ENCODE results near the gene GLI1.
"Not testable (repeated sequence)": the region's sequence is repeated elsewhere in the genome, so short reads cannot be mapped to it uniquely, and the experiment has no call there.

GLI1 gene

DNA sequence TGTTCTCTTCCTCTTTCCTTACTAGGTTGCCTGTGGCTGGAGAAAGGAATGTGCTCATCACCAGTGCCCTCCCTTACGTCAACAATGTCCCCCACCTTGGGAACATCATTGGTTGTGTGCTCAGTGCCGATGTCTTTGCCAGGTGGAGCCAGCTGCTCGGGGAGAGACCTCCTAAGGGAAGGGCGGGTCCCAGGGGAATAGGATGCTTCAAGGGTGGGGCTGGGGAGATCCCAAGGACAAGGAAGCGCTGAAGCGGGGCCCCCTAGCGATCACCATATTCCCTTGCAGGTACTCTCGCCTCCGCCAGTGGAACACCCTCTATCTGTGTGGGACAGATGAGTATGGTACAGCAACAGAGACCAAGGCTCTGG lies 38.5 kb downstream of the GLI1 start:
- DNase-seq (ENCODE audit: low read depth): no peak

DNA sequence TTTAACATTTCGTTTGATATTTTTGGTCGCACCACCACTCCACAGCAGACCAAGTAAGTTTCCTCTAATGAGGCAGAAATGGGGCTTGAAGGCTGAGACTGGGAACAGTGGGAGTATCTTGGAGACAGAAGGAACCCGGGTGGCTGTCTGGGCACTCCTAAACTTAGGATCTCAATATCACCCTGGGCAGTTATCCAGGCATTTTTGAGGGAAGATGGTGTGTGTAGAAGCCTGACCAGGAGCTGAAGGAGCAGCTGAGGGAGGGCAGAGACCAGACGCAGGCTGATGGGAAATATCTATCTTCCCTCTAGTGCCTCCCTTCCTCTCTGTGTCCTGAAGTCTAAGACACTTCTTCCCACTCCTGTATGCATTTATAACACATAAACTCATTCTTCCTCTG lies 39.0 kb downstream of the GLI1 start:
- no peak for DNase-seq (ENCODE audit: low read depth)

DNA sequence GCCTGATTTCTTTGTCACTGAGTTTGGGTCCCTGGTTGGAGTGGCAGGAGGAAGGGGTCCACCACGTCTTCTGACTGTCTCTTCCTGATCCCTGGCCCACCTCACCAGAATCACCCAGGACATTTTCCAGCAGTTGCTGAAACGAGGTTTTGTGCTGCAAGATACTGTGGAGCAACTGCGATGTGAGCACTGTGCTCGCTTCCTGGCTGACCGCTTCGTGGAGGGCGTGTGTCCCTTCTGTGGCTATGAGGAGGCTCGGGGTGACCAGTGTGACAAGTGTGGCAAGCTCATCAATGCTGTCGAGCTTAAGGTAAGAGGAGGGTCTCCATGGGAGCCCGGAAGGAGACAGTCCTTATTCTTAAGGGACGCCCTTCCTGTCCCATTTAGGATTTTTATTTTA lies 40.6 kb downstream of the GLI1 start:
- no peak for DNase-seq (ENCODE audit: low read depth)

DNA sequence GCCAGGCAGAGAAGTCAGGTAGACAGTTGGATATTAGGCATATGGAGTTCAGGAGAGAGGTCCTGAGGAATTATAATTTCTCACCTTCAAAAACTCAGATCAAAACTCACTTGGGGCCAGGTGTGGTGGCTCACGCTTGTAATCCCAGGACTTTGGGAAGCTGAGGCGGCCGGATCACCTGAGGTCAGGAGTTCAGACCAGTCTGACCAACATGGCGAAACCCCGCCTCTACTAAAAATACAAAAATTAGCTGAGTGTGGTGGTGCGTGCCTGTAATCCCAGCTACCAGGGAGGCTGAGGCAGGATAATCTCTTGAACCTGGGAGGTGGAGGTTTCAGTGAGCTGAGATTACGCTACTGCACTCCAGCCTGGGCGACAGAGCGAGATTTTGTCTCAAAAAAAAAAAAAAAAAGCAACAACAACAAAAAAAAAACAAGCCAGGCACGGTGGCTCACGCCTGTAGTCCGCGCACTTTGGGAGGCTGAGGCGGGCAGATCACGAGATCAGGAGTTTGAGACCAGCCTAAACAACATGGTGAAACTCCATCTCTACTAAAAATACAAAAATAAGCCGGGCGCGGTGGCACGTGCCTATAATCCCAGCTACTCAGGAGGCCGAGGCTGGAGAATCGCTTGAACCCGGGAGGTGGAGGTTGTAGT lies 42.9 kb downstream of the GLI1 start:
- not testable (repeated sequence) for DNase-seq (ENCODE audit: low read depth)

DNA sequence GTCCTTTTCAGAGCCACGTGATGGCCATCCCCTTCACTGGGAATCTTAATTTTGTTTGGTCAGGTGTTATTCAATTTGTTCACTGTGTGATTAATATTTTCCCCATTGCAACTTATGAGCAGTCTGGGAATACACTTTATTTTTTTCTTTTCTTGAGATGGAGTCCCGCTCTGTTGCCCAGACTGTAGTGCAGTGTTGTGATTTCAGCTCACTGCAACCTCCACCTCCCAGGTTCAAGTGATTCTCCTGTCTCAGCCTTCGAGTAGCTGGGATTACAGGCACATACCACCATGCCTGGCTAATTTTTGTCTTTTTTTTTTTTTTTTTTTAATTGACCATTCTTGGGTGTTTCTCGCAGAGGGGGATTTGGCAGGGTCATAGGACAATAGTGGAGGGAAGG lies 47.0 kb downstream of the GLI1 start:
- DNase-seq (ENCODE audit: low read depth): not testable (repeated sequence)

DNA sequence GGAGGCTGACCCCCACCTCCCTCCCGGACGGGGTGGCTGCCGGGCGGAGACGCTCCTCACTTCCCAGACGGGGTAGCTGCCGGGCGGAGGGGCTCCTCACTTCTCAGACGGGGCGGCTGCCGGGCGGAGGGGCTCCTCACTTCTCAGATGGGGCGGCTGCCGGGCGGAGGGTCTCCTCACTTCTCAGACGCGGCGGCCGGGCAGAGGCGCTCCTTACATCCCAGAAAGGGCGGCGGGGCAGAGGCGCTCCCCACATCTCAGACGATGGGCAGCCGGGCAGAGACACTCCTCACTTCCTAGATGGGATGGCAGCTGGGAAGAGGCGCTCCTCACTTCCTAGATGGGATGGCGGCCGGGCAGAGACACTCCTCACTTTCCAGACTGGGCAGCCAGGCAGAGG lies 48.2 kb downstream of the GLI1 start:
- not testable (repeated sequence) for DNase-seq (ENCODE audit: low read depth)

DNA sequence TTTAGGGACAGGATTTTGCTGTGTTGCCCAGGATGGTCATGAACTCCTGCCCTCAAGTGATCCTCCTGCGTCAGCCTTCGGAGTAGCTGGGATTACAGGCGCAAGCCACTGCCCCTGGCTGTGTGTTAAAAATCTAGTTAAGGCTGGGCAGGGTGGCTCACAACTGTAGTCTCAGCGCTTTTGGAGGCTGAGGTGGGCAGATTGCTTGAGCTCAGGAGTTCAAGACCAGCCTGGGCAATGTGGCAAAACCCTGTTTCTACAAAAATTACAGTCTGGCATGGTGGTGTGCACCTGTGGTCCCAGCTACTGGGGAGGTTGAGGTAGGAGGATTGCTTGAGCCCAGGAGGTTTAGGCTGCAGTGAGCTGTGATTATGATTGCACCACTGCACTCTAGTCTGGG lies 51.6 kb downstream of the GLI1 start:
- no peak for DNase-seq (ENCODE audit: low read depth)

DNA sequence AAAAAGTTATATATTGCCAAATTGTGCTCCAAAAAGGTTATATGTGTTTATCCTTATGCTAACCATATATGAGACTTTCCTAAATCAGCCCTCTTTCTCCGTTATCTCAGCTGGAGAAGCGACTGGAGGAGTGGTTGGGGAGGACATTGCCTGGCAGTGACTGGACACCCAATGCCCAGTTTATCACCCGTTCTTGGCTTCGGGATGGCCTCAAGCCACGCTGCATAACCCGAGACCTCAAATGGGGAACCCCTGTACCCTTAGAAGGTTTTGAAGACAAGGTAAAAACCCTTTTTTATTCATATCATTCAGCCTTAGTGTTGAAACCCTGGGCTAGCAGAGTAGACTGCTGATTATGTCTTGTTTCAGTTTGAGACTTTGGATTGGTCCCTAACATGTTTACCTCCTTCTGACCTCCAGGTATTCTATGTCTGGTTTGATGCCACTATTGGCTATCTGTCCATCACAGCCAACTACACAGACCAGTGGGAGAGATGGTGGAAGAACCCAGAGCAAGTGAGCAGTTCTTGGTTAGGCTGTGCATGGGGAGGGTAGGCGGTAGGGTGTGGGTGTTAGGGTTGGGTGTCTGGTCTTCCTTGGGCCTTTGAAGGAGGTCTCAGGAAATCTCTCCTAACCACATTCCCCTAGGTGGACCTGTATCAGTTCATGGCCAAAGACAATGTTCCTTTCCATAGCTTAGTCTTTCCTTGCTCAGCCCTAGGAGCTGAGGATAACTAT lies 52.2 kb downstream of the GLI1 start:
- no peak for DNase-seq (ENCODE audit: low read depth)

DNA sequence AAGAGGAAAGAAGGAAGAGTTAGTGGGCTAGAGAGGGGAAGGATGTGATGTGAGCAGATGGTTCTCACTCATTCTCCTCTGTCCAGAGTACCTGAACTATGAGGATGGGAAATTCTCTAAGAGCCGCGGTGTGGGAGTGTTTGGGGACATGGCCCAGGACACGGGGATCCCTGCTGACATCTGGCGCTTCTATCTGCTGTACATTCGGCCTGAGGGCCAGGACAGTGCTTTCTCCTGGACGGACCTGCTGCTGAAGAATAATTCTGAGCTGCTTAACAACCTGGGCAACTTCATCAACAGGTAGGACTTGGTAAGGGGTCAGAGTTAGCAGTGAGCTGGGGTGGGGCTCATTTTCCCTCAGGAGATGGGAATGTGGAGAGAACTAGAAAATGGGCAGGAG lies 53.1 kb downstream of the GLI1 start:
- no peak for DNase-seq (ENCODE audit: low read depth)

DNA sequence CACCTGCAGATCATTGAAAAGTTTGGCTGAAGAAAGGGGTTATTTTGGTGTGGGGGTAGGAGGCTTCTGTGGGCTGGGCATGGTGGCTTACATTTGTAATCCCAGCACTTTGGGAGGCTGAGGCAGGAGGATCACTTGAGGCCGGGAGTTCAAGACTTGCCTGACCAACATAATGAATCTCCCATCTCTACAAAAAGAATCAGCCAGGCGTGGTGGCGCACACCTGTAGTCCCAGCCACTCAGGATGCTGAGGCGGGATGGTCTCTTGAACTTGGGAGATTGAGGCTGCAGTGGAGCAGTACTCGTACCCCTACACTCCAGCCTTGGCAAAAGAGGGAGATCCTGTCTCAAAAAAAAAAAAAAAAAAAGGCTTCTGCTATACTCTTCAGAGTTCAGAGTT lies 53.7 kb downstream of the GLI1 start:
- no peak for DNase-seq (ENCODE audit: low read depth)

DNA sequence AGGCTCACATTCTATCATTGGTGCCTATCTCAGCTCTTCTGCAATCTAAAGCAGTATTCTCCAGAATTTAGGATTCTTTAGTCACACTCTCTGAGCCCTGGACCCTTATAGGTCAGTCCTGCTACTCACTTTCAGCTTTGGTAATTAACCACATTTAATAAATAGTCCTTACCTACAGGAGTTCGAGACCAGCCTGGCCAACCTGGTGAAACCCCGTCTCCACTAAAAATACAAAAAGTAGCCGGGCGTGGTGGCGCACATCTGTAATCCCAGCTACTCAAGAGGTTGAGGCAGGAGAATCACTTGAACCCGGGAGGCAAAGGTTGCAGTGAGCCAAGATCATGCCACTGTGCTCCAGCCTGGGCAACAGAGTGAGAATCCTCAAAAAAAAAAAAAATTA lies 54.1 kb downstream of the GLI1 start:
- not testable (repeated sequence) for DNase-seq (ENCODE audit: low read depth)

DNA sequence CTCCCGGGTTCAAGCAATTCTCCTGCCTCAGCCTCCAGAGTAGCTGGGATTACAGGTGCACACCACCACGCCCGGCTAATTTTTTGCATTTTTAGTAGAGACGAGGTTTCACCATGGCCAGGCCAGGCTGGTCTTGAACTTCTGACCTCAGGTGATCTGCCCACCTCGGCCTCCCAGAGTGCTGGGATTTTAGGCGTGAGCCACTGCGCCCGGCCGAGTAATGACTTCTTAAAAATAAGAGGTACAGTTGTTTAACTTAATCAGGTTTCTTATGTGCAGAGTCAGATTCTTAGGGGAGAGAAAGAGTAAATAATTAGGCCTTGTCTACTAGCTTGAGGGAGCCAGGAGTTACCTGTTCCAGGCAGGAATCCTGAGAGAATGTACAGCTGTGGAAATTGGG lies 54.7 kb downstream of the GLI1 start:
- not testable (repeated sequence) for DNase-seq (ENCODE audit: low read depth)

DNA sequence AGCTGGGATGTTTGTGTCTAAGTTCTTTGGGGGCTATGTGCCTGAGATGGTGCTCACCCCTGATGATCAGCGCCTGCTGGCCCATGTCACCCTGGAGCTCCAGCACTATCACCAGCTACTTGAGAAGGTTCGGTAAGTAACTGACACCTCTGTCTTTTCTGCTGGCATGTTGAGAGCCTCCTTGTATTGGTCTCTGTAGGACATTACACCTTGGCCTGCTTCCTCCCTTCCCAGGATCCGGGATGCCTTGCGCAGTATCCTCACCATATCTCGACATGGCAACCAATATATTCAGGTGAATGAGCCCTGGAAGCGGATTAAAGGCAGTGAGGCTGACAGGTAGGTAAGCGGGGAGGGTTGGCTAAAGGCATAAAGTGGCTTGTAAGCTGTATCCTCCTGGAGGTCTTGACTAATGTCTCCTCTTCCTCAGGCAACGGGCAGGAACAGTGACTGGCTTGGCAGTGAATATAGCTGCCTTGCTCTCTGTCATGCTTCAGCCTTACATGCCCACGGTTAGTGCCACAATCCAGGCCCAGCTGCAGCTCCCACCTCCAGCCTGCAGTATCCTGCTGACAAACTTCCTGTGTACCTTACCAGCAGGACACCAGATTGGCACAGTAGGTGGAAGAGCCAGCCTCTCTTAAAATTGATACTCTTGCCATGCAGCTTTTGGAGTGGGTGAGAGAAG lies 55.3 kb downstream of the GLI1 start:
- DNase-seq (ENCODE audit: low read depth): no peak

DNA sequence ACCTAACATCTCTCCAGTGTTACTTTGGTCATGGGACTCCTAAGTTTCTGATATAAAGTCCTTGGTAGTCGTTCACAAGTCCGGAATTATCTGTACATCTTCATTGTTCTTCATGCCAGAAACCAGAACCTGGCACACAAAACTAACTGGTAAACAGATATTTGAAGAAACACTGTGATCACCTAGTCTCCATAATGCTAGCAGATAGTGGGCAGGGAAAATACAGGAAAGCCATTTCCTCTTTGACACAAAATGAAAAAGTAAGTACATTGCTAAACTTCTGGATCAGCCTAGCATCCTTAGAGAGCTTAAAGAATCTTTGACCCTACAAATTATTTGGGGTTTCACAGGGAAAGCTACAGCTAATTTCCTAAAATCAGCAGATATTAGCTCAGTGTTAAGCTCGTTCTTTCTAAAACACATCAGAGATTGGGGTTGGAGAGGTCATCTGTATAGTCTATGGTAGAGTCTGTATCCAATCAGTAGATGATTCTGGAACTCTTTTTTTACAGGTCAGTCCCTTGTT lies 55.9 kb downstream of the GLI1 start:
- no peak for DNase-seq (ENCODE audit: low read depth)

DNA sequence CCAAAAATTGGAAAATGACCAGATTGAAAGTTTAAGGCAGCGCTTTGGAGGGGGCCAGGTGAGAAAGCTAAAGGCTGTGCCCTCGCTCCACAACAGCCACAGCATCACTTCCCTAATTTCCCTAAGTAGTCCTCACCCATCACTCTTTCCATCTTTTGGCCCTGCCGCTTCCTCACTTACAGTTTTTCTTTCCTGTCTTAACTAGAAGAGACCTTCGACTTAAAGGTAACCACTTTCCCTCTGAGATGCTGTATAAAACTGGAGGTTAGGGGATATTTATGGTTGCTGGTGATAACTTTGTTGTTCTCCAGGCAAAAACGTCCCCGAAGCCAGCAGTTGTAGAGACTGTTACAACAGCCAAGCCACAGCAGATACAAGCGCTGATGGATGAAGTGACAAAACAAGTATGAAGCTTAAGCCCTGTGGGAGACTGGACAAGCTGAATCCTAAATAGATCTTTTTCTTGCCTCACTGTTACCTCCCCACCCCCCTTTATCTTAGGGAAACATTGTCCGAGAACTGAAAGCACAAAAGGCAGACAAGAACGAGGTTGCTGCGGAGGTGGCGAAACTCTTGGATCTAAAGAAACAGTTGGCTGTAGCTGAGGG lies 56.5 kb downstream of the GLI1 start:
- DNase-seq (ENCODE audit: low read depth): no peak

DNA sequence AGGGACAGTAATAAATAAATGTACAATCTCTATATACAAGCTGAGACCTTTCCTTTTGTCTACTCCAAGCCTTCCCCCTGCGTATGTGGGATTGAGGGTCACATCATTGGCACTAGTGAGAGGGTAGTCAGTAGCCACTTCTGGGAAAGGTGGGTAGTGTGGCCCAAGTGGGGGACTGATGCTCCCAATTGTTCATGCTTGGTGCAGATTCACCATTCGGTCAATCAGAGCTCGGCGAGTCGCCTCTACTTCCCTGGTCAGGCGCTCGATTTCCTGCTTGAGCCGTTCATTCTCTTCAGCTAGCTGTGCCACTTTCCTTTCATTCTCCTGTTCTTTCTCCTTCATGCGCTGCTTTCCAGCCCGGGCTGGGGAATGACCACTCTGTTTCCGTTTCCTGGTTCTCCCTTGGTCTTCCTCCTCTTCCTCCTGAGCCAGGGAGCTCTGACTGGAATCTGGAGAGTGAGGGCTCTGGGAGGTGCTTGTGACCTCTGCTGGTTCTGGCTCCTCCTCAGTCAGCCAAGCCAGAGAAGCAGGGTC lies 57.1 kb downstream of the GLI1 start:
- DNase-seq (ENCODE audit: low read depth): no peak

DNA sequence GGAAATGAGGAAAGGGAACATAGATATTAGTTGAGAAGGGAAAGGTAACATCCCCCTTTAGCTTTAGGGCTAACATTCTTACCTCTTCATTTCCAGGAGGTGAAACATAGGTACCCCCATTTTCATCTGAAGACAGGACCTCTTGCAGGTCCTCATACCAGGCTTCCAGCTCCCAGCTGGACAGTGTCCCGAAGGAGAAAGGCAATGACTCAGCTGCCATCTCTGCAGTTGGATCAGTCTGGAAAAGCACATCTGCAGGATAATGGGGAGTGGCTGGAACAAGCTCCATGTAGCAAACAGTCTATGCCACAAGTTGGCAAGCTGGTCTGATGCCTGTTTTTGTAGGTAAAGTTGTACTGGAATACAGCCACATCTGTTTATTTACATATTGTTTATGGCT lies 57.6 kb downstream of the GLI1 start:
- no peak for DNase-seq (ENCODE audit: low read depth)

DNA sequence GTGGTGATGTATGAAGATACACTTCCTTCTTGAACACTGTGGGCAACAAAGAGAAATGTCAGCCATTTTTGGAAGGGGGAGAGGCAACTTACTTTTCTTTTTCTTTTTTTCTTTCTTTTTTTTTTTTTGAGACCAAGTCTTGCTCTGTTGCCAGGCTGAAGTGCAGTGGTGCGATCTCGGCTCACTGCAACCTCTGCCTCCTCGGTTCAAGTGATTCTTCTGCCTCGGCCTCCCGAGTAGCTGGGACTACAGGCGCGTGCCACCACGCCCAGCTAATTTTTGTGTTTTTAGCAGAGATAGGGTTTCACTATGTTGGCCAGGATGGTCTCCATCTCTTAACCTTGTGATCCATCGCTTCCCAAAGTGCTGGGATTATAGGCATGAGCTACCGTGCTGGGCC lies 58.1 kb downstream of the GLI1 start:
- DNase-seq (ENCODE audit: low read depth): not testable (repeated sequence)

DNA sequence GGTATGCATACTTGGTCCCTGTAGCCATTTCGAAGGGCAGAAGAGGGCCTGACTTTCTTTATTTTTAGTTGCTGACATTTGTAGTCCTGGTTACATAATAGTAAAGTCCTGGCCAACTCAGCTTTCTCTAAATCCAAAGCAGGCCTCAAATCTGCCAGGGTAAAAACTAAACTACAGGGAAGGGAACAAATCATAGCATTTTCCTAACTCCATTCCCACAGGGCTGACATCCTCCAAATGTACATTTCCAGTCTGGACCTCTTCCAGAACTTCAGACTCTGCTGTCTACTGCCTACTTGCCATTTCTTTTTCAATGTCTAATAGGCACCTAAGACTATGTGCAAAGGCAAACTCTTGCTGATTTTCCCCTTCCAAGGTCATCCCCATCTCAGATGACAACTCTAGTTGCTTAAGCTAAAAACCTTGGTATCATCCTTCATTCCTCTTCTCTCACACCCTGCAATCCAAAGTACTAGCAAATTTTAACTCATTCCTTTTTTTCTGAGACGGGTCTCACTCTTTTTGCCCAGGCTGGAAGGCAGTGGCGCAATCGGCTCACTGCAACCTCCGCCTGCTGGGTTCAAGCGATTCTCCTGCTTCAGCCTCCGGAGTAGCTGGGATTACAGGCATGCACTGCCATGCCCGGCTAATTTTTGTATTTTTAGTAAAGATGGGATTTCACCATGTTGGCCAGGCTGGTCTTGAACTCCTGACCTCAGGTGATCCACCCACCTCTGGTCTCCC lies 58.8 kb downstream of the GLI1 start:
- DNase-seq (ENCODE audit: low read depth): no peak

DNA sequence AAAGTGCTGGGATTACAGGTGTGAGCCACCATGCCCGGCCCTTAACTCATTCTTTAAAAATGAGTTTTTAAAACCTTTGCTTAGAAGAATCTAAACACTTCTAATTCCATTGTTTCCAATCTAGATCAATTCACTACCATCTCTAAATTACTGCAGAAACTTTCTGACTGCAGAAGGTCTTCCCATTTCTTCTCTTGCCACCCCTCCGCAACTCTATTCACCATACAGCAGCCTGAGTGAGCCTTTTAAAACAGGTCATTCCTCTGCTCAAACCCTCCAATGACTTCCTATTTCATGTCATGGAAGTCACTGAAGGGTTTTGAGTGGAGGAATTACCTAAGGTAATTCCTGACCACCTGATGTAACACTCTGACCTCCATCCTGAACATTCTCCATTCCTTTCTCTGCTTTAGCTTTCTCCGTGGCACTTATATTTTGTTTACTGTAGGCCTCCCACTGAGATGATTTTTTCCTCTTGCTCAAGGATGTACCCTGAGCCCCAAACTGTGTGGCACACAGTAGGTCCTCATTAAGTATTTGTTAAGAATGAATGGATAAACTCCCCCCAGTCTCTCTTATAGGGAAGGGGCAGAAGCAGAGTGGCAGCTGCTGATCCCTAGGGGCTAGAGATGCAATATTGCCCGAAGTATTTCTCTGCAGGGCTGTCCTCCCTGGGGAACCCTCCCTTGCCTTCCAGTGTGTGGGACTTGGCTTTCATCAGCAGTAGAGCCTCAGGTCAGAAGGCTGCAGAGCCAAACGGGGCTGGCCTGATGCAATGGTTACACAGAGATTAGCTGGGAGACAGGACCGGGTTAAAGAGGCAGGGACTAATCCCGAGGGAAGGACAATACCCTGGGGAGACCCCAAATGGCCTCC lies 59.6 kb downstream of the GLI1 start:
- no peak for DNase-seq (ENCODE audit: low read depth)

DNA sequence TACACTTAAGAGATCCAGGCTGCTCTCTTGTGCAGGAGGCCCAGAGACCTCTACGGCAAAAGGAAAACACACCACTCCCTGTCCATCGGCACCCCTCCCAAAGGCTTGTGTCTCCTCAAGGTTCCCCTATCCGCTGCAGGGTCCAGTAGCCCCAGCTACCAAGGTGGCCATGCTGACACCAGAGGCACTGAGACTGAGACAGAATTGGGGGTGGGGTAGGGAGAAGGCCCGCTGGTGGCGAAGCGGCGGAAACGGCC lies 60.1 kb downstream of the GLI1 start:
- no peak for DNase-seq (ENCODE audit: low read depth)

All from activated T-helper 1 cell treated with Interleukin-2 at 50 U/mL for 16 hours (primary cell).